Naive thymus-derived CD4-positive, alpha-beta T cell (primary cell): Measurements from ENCODE around the gene ATG9B. TPM values are rescaled to one million over a fixed set of nuclear protein-coding genes. Genes with fewer than 3 reads are reported as not detected.

Experiments
- ATAC-seq: fragments of 150-1000 bp; cut with Tn5 transposase; 2 replicates; pipeline ENCODE4 v1.10.0; 2021; ENCODE audit warnings: mild to moderate bottlenecking, moderate library complexity
- CTCF ChIA-PET: fragments of 350-600 bp; sonication (Branson Sonifier 250); formaldehyde crosslinking; loops from one replicate; lab custom pipeline; 2021; ENCODE audit warnings: antibody characterized with exemption; lab: Charles Lee
- POLR2A ChIA-PET: fragments of 350-600 bp; sonication (Branson Sonifier 250); formaldehyde crosslinking; loops from one replicate; lab custom pipeline; 2021; ENCODE audit warnings: antibody characterized with exemption, inconsistent platforms; lab: Charles Lee
- DNase-seq, 9 donors: peaks; one replicate each; pipeline versions ENCODE4 v3.0.0 to v3.0.0-alpha.2; 2020 to 2022; ENCODE audit warnings: mixed read lengths in 1 of 9
- H3K27ac ChIP-seq: one replicate; pipeline ENCODE4 v1.7.0; 2013; ENCODE audit warnings: mild to moderate bottlenecking, low read depth, low read length, moderate library complexity
- H3K27me3 ChIP-seq, 2 donors: one replicate each; pipeline ENCODE4 v1.7.0; 2013; ENCODE audit warnings: low read length in 2 of 2, mild to moderate bottlenecking in 2 of 2, moderate library complexity in 2 of 2; ENCODE audit not compliant: control insufficient read depth in 2 of 2, insufficient read depth in 2 of 2
- H3K36me3 ChIP-seq, 3 experiments: 1 replicate in 2 of 3; 2 replicates in 1 of 3; pipeline ENCODE4 v1.7.0; 2013; ENCODE audit warnings: low read length in 3 of 3, mild to moderate bottlenecking in 3 of 3, moderate library complexity in 1 of 3; ENCODE audit not compliant: insufficient read depth in 3 of 3, control insufficient read depth in 2 of 3
- H3K4me1 ChIP-seq, 2 donors: one replicate each; pipeline ENCODE4 v1.7.0; 2013; ENCODE audit warnings: low read length in 2 of 2, mild to moderate bottlenecking in 2 of 2, moderate library complexity in 1 of 2; ENCODE audit not compliant: control insufficient read depth in 2 of 2, insufficient read depth in 2 of 2
- H3K4me3 ChIP-seq: 2 replicates; pipeline ENCODE4 v1.7.0; 2013; ENCODE audit warnings: mild to moderate bottlenecking, low read length
- H3K9me3 ChIP-seq, 3 experiments: 1 replicate in 2 of 3; 2 replicates in 1 of 3; pipeline ENCODE4 v1.7.0; 2013; ENCODE audit warnings: low read length in 3 of 3; ENCODE audit not compliant: control insufficient read depth in 2 of 3
- H3K27ac Mint-ChIP-seq, 9 donors: one replicate each; pipeline ENCODE4 v1.8.0; 2020 to 2022; ENCODE audit warnings: mixed read lengths in 9 of 9, mild to moderate bottlenecking in 8 of 9, moderate library complexity in 5 of 9, inconsistent platforms in 2 of 9
- H3K27me3 Mint-ChIP-seq, 5 donors: one replicate each; pipeline ENCODE4 v1.8.0; 2021 to 2022; ENCODE audit warnings: mixed read lengths in 5 of 5, mild to moderate bottlenecking in 1 of 5
- H3K36me3 Mint-ChIP-seq, 5 donors: one replicate each; pipeline ENCODE4 v1.8.0; 2020 to 2022; ENCODE audit warnings: mixed read lengths in 5 of 5, mild to moderate bottlenecking in 3 of 5, inconsistent platforms in 1 of 5
- H3K4me1 Mint-ChIP-seq, 7 donors: one replicate each; pipeline ENCODE4 v1.8.0; 2020 to 2022; ENCODE audit warnings: mixed read lengths in 7 of 7, mild to moderate bottlenecking in 3 of 7, inconsistent platforms in 1 of 7
- H3K4me3 Mint-ChIP-seq, 10 donors: one replicate each; pipeline ENCODE4 v1.8.0; 2020 to 2022; ENCODE audit warnings: mild to moderate bottlenecking in 10 of 10, mixed read lengths in 10 of 10, moderate library complexity in 6 of 10, inconsistent platforms in 2 of 10
- H3K9me3 Mint-ChIP-seq, 11 donors: one replicate each; pipeline ENCODE4 v1.8.0; 2020 to 2022; ENCODE audit warnings: mixed read lengths in 11 of 11, mild to moderate bottlenecking in 4 of 11, inconsistent platforms in 1 of 11, moderate library complexity in 1 of 11
- intact Hi-C, 2 donors: fragments of 100-400 bp; cut with micrococcal nuclease; formaldehyde crosslinking; loops; one replicate each; pipeline ENCODE4 v1.15.1; 2023
- polyA plus RNA-seq, 2 donors: library from polyadenylated mRNA; unstranded; fragments of 300-500 nt; fragmentation: Illumina TruSeq; gene quantifications; one replicate each; pipeline ENCODE4 v1.2.3, GENCODE V29; 2021
- total RNA-seq, 6 experiments: library from RNA in 5 of 6; stranded (reverse) in 5 of 6; gene quantifications; 1 replicate in 5 of 6; 2 replicates in 1 of 6; pipeline ENCODE4 v1.2.3 and lab custom pipeline; 2021 to 2026

The ATG9B gene
- total and polyA plus RNA-seq, 7 experiments from 2014 or later, result 11.3 to 49.4 (median 27.0) TPM

DNA sequence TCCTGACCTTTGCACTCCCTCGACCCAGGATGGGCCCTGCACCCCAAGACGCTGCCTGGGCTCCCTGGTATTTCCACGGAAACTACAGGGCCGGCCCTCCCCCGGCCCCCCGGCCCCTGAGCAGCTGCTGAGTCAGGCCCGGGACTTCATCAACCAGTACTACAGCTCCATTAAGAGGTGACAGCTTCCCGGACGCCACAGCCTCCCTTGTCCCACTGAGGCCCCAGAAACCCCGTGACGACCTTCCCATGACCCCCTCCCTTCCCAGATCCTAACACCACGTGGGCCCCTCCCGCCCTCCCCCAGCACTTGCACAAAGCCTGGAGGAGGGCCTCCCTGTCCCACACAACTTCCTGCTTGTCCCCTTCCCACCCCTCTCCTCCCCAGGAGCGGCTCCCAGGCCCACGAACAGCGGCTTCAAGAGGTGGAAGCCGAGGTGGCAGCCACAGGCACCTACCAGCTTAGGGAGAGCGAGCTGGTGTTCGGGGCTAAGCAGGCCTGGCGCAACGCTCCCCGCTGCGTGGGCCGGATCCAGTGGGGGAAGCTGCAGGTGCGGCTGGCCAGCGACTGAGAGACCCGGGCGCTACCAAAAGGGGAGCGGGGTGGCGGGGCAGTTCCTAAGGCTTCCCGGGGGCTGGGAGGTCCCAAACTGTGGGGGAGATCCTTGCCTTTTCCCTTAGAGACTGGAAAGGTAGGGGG, 27.8 kb downstream of the ATG9B start:
- Mint-ChIP-seq H3K27me3 (no peaks in the 10 kb centered on the region), H3K36me3 (peaks cover 0 to 4% (median 3%) of the 10 kb centered on the region in 5 donors), H3K4me3 (peak overlapping the region in 7 of 10 donors; percentile 39 to 69 (median 55)), H3K9me3 (peaks cover 0 to 6% (median 3%) of the 10 kb centered on the region in 11 donors), H3K4me1 (peaks cover 14 to 64% (median 40%) of the 10 kb centered on the region in 7 donors), H3K27ac (peak overlapping the region in 1 of 9 donors; percentile 38)
- intact Hi-C loops, result no loop called here
- Histone ChIP-seq H3K27ac (no peak overlapping the region), H3K4me1 (peaks cover 8 to 59% of the 10 kb centered on the region in 2 donors), H3K36me3 (peaks cover 0 to 4% (median 0%) of the 10 kb centered on the region in 3 experiments), H3K4me3 (no peak overlapping the region), H3K27me3 (no peaks in the 10 kb centered on the region), H3K9me3 (peaks cover 0 to under 1% (median 0%) of the 10 kb centered on the region in 3 experiments)
- ChIA-PET POLR2A (interaction anchor here (1.0 to 3.4 kb wide), 7 partner anchors 8 to 22 kb away, joined by 3 to 17 read pairs (median 4); no protein-coding TSS in a partner anchor), CTCF (interaction anchor here (0.8 to 1.4 kb wide), 3 partner anchors 8 to 16 kb away, joined by 3 read pairs; no protein-coding TSS in a partner anchor)
- DNase-seq (no peak), ATAC-seq (no peak)

DNA sequence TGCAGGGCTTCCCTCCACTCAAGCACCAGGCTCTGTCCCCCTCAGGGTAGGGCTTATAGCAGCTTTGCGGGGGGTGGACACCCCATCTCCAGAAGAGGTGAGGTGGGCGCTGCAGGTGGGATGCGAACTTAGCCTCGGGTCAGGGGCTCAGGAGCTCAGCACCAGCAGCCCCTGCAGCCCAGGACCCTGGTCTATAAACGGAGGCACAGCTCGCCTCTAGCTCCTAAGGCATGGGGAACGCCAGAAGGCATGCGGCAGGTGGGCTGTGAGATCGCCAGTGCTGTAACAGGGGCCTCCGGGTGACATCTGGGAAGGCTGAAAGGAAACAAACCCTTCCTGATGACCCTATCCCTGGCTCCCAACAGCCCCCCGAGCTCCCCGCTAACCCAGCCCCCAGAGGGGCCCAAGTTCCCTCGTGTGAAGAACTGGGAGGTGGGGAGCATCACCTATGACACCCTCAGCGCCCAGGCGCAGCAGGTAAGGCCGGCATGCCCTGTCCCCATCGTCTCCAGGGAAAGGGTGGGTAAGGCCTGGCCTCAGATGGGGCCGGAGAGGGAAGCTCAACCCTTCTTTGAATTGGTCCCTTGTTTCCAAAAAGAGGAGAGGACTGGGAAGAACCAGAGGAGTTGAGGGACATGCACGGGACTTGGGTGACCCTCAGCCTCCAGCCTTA, 29.3 kb downstream of the ATG9B start:
- Histone ChIP-seq H3K4me3 (peak overlapping the region; percentile 29), H3K36me3 (no peaks in the 10 kb centered on the region), H3K27me3 (no peaks in the 10 kb centered on the region), H3K27ac (peak overlapping the region; percentile 68), H3K9me3 (peaks cover 0 to 16% (median 9%) of the 10 kb centered on the region in 3 experiments), H3K4me1 (peaks cover 8 to 57% of the 10 kb centered on the region in 2 donors)
- Mint-ChIP-seq H3K27me3 (peaks cover 0 to 3% (median 0%) of the 10 kb centered on the region in 5 donors), H3K4me1 (peaks cover 16 to 55% (median 45%) of the 10 kb centered on the region in 7 donors), H3K9me3 (peaks cover 0 to 21% (median 15%) of the 10 kb centered on the region in 11 donors), H3K27ac (peak overlapping the region in 8 of 9 donors; percentile 30 to 87 (median 61)), H3K36me3 (peaks cover 1 to 14% (median 8%) of the 10 kb centered on the region in 5 donors), H3K4me3 (peak overlapping the region in 9 of 10 donors; percentile 21 to 72 (median 63))
- ChIA-PET CTCF (interaction anchor here (0.6 to 3.1 kb wide), 11 partner anchors 10 to 116 kb away, joined by 3 to 20 read pairs (median 3); partner anchors contain the start of gene ABCB8), POLR2A (interaction anchor here (0.5 to 3.5 kb wide), 9 partner anchors 10 to 500 kb away, joined by 3 to 33 read pairs (median 10); partner anchors contain the start of gene ABCB8)
- no peak for ATAC-seq
- DNase-seq, result no peak
- intact Hi-C loops, result loop anchor here in 1 of 2 donors (1.0 kb wide), 1 partner anchor 18 kb away; no protein-coding TSS in a partner anchor

DNA sequence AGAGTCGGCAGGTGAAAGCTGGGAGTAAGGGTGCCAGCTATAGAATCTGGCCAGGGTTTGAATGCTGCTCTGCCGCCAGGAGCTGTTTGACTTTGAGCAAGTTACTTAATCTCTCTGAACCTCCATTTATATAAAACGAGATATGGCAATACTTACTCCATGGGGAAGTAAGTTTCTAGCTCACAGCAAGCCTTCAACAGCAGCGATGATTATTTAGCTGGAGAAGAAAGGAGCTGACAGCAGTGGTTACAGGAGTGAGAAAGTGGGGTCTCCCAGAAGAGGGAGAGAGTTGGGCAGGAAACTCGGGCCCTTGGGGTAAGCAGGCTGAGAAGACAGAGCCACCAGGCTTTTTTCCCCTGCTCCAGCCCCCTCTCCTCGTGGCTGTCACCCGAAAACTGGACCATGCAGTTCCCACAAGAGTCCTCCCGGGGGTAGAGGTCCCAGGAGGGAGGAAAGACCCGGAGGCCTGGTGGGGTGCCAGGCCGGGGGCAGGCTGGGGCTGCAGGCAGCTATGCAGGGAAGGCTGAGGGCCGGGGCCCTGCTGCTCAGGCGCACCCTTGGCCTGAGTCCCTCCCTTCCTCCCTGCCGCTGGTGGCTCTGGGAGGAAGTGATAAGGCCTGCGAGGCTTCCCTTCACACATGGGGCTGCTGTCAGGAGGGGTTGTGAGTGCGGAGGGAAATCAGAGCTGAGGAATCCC, 30.0 kb downstream of the ATG9B start:
- Histone ChIP-seq H3K4me1 (peaks cover 3 to 50% of the 10 kb centered on the region in 2 donors), H3K36me3 (no peaks in the 10 kb centered on the region), H3K27ac (peak overlapping the region; percentile 68), H3K27me3 (no peaks in the 10 kb centered on the region), H3K9me3 (peaks cover 0 to 20% (median 15%) of the 10 kb centered on the region in 3 experiments), H3K4me3 (peak overlapping the region; percentile 29)
- ATAC-seq, result peak; percentile 65
- intact Hi-C loops, result loop anchor here in 1 of 2 donors (1.0 kb wide), 1 partner anchor 19 kb away; no protein-coding TSS in a partner anchor
- POLR2A ChIA-PET, result interaction anchor here (0.5 to 3.5 kb wide), 11 partner anchors 9 to 500 kb away, joined by 3 to 33 read pairs (median 5); partner anchors contain the start of gene ABCB8
- CTCF ChIA-PET, result interaction anchor here (0.6 to 3.1 kb wide), 13 partner anchors 9 to 116 kb away, joined by 3 to 20 read pairs (median 4); partner anchors contain the start of gene ABCB8
- H3K9me3 Mint-ChIP-seq, result peaks cover 0 to 28% (median 20%) of the 10 kb centered on the region in 11 donors
- peak in 2 of 9 donors; percentile 33 to 37 for DNase-seq
- H3K4me3 Mint-ChIP-seq, result peak overlapping the region; percentile 21 to 75 (median 64)
- H3K4me1 Mint-ChIP-seq, result peaks cover 19 to 60% (median 43%) of the 10 kb centered on the region in 7 donors
- peaks cover 0 to 3% (median 0%) of the 10 kb centered on the region in 5 donors for H3K27me3 Mint-ChIP-seq
- H3K27ac Mint-ChIP-seq, result peak overlapping the region; percentile 31 to 87 (median 63)
- H3K36me3 Mint-ChIP-seq, result peaks cover 1 to 16% (median 8%) of the 10 kb centered on the region in 5 donors

DNA sequence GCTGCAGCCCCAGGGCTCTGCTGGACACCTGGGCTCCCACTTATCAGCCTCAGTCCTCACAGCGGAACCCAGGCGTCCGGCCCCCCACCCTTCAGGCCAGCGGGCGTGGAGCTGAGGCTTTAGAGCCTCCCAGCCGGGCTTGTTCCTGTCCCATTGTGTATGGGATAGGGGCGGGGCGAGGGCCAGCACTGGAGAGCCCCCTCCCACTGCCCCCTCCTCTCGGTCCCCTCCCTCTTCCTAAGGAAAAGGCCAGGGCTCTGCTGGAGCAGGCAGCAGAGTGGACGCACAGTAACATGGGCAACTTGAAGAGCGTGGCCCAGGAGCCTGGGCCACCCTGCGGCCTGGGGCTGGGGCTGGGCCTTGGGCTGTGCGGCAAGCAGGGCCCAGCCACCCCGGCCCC, 30.8 kb downstream of the ATG9B start:
- Histone ChIP-seq H3K4me1 (peaks cover under 1 to 48% of the 10 kb centered on the region in 2 donors), H3K9me3 (peaks cover 0 to 20% (median 15%) of the 10 kb centered on the region in 3 experiments), H3K27me3 (no peaks in the 10 kb centered on the region), H3K36me3 (no peaks in the 10 kb centered on the region), H3K4me3 (no peak overlapping the region), H3K27ac (no peak overlapping the region)
- DNase-seq (no peak), ATAC-seq (no peak)
- peak overlapping the region in 4 of 9 donors; percentile 63 to 87 (median 78) for H3K27ac Mint-ChIP-seq
- ChIA-PET CTCF (interaction anchor here (1.0 to 3.1 kb wide), 7 partner anchors 9 to 95 kb away, joined by 4 to 20 read pairs (median 7); no protein-coding TSS in a partner anchor), POLR2A (interaction anchor here (0.8 to 3.5 kb wide), 8 partner anchors 9 to 65 kb away, joined by 3 to 33 read pairs (median 11); partner anchors contain the start of gene ABCB8)
- H3K27me3 Mint-ChIP-seq, result peaks cover 0 to 4% (median 0%) of the 10 kb centered on the region in 5 donors
- intact Hi-C loops, result no loop called here
- peaks cover 19 to 60% (median 39%) of the 10 kb centered on the region in 7 donors for H3K4me1 Mint-ChIP-seq
- H3K4me3 Mint-ChIP-seq, result peak overlapping the region in 1 of 10 donors; percentile 66
- H3K36me3 Mint-ChIP-seq, result peaks cover 1 to 16% (median 8%) of the 10 kb centered on the region in 5 donors
- H3K9me3 Mint-ChIP-seq, result peaks cover 0 to 29% (median 20%) of the 10 kb centered on the region in 11 donors

DNA sequence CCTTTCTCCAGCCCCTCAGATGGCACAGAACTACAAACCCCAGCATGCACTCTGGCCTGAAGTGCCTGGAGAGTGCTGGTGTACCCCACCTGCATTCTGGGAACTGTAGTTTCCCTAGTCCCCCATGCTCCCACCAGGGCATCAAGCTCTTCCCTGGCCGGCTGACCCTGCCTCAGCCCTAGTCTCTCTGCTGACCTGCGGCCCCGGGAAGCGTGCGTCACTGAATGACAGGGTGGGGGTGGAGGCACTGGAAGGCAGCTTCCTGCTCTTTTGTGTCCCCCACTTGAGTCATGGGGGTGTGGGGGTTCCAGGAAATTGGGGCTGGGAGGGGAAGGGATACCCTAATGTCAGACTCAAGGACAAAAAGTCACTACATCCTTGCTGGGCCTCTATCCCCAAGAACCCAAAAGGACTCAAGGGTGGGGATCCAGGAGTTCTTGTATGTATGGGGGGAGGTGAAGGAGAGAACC, 31.4 kb downstream of the ATG9B start:
- peak; percentile 48 for ATAC-seq
- H3K27me3 ChIP-seq, result no peaks in the 10 kb centered on the region
- H3K9me3 Mint-ChIP-seq, result peaks cover 0 to 29% (median 20%) of the 10 kb centered on the region in 11 donors
- intact Hi-C loops, result no loop called here
- H3K27me3 Mint-ChIP-seq, result peaks cover 0 to 11% (median 0%) of the 10 kb centered on the region in 5 donors
- peaks cover 1 to 16% (median 8%) of the 10 kb centered on the region in 5 donors for H3K36me3 Mint-ChIP-seq
- H3K4me3 ChIP-seq, result no peak overlapping the region
- H3K9me3 ChIP-seq, result peaks cover 0 to 20% (median 15%) of the 10 kb centered on the region in 3 experiments
- ChIA-PET CTCF (interaction anchor here (1.0 to 3.1 kb wide), 4 partner anchors 8 to 95 kb away, joined by 3 to 20 read pairs (median 6); no protein-coding TSS in a partner anchor), POLR2A (interaction anchor here (0.7 to 3.5 kb wide), 3 partner anchors 8 to 20 kb away, joined by 3 to 33 read pairs (median 15); no protein-coding TSS in a partner anchor)
- peaks cover 18 to 60% (median 40%) of the 10 kb centered on the region in 7 donors for H3K4me1 Mint-ChIP-seq
- H3K4me1 ChIP-seq, result peaks cover 7 to 48% of the 10 kb centered on the region in 2 donors
- peak overlapping the region in 3 of 9 donors; percentile 11 to 70 (median 60) for H3K27ac Mint-ChIP-seq
- H3K36me3 ChIP-seq, result no peaks in the 10 kb centered on the region
- H3K4me3 Mint-ChIP-seq, result peak overlapping the region in 1 of 10 donors; percentile 30
- peak in 1 of 9 donors; percentile 41 for DNase-seq
- no peak overlapping the region for H3K27ac ChIP-seq
